Measurements from ENCODE around the gene SLC7A4.

- TF ChIP-seq POLR2AphosphoS5 (IDR thresholded peaks at IDR 0.05) (no peak), CTCF (IDR thresholded peaks at IDR 0.05) (no peak)
Measured at GRCh38 chr22:21028277-21029251, 3.8 kb downstream of the SLC7A4 start.

Data from upper lobe of left lung (tissue), 4 donors.